ENCODE data around the gene SNX18. TPM values are rescaled to one million over a fixed set of nuclear protein-coding genes. Genes with fewer than 3 reads are reported as not detected.

The SNX18 gene
- total RNA-seq, 1 donor from 2014 or later: 22.3 TPM

- Mint-ChIP-seq H3K27ac (ENCODE audit: unreplicated experiment) (no peak overlapping the region), H3K4me3 (ENCODE audit: unreplicated experiment) (peak overlapping the region; percentile 89), H3K27me3 (ENCODE audit: unreplicated experiment) (peaks cover 2% of the 10 kb centered on the region), H3K4me1 (ENCODE audit: unreplicated experiment) (peaks cover 24% of the 10 kb centered on the region), H3K36me3 (ENCODE audit: low read depth, unreplicated experiment) (peaks cover 5% of the 10 kb centered on the region), H3K9me3 (ENCODE audit: unreplicated experiment) (no peaks in the 10 kb centered on the region)
- TF ChIP-seq CTCF (IDR thresholded peaks at IDR 0.05; ENCODE audit: unreplicated experiment): no peak
- DNase-seq (ENCODE audit: low spot score): no peak
Measured at GRCh38 chr5:54518818-54519508, 1.4 kb downstream of the SNX18 start.

GRCh38 chr5:54519509-54519876, 1.9 kb downstream of the SNX18 start:
- peaks cover 24% of the 10 kb centered on the region for H3K4me1 Mint-ChIP-seq (ENCODE audit: unreplicated experiment)
- no peak overlapping the region for H3K27ac Mint-ChIP-seq (ENCODE audit: unreplicated experiment)
- no peaks in the 10 kb centered on the region for H3K9me3 Mint-ChIP-seq (ENCODE audit: unreplicated experiment)
- peaks cover 5% of the 10 kb centered on the region for H3K36me3 Mint-ChIP-seq (ENCODE audit: low read depth, unreplicated experiment)
- TF ChIP-seq CTCF (IDR thresholded peaks at IDR 0.05; ENCODE audit: unreplicated experiment): no peak
- peaks cover 2% of the 10 kb centered on the region for H3K27me3 Mint-ChIP-seq (ENCODE audit: unreplicated experiment)
- no peak for DNase-seq (ENCODE audit: low spot score)
- H3K4me3 Mint-ChIP-seq (ENCODE audit: unreplicated experiment): peak overlapping the region; percentile 89

- DNase-seq (ENCODE audit: low spot score): no peak
- H3K4me1 Mint-ChIP-seq (ENCODE audit: unreplicated experiment): peaks cover 24% of the 10 kb centered on the region
- no peaks in the 10 kb centered on the region for H3K9me3 Mint-ChIP-seq (ENCODE audit: unreplicated experiment)
Measured at GRCh38 chr5:54520438-54520846, 2.9 kb downstream of the SNX18 start.

GRCh38 chr5:54520940-54521339, 3.4 kb downstream of the SNX18 start:
- peaks cover 2% of the 10 kb centered on the region for H3K27me3 Mint-ChIP-seq (ENCODE audit: unreplicated experiment)
- H3K4me1 Mint-ChIP-seq (ENCODE audit: unreplicated experiment): peaks cover 24% of the 10 kb centered on the region
- no peak for TF ChIP-seq CTCF (IDR thresholded peaks at IDR 0.05; ENCODE audit: unreplicated experiment)
- peak overlapping the region; percentile 82 for H3K27ac Mint-ChIP-seq (ENCODE audit: unreplicated experiment)
- no peaks in the 10 kb centered on the region for H3K9me3 Mint-ChIP-seq (ENCODE audit: unreplicated experiment)
- peak overlapping the region; percentile 89 for H3K4me3 Mint-ChIP-seq (ENCODE audit: unreplicated experiment)
- no peak for DNase-seq (ENCODE audit: low spot score)
- H3K36me3 Mint-ChIP-seq (ENCODE audit: low read depth, unreplicated experiment): peaks cover 5% of the 10 kb centered on the region

More at GRCh38 chr5:54520438-54520846, 2.9 kb downstream of the SNX18 start:
- Mint-ChIP-seq H3K27ac (ENCODE audit: unreplicated experiment) (peak overlapping the region; percentile 82), H3K36me3 (ENCODE audit: low read depth, unreplicated experiment) (peaks cover 5% of the 10 kb centered on the region), H3K27me3 (ENCODE audit: unreplicated experiment) (peaks cover 2% of the 10 kb centered on the region), H3K4me3 (ENCODE audit: unreplicated experiment) (peak overlapping the region; percentile 89)
- TF ChIP-seq CTCF (IDR thresholded peaks at IDR 0.05; ENCODE audit: unreplicated experiment): no peak

DNA sequence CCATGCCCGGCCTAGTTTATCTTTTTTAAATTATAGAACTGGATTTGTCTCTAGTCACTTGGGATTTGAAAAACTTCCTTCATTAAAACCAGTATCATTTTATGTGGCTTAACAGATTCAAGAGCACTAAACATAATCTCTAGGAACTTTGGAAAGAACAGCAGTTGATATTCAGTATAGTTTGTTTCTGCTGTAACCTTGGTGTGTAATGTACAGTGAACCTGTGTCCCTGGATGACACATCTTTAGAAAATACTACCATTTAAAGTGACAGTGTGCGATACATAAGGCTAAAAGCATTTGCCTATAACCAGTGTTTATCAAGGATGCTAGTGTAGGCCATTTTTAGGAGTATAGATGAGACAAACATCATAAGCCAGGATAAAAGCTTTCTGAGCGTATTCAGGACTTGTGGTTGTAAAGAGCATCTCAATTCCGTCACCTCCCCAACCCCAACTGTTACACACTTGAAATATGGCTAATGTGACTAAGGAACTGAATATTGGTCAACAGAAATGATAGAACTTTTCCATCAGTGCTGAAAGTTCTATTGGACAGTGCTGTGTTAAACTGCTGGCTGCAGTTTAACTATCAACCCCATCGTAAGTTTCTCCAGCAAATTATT, 4.4 kb downstream of the SNX18 start:
- H3K27ac Mint-ChIP-seq (ENCODE audit: unreplicated experiment): no peak overlapping the region
- no peak overlapping the region for H3K4me3 Mint-ChIP-seq (ENCODE audit: unreplicated experiment)
- no peak for DNase-seq (ENCODE audit: low spot score)
- peaks cover 5% of the 10 kb centered on the region for H3K36me3 Mint-ChIP-seq (ENCODE audit: low read depth, unreplicated experiment)
- H3K9me3 Mint-ChIP-seq (ENCODE audit: unreplicated experiment): no peaks in the 10 kb centered on the region
- TF ChIP-seq CTCF (IDR thresholded peaks at IDR 0.05; ENCODE audit: unreplicated experiment): no peak
- peaks cover 24% of the 10 kb centered on the region for H3K4me1 Mint-ChIP-seq (ENCODE audit: unreplicated experiment)
- H3K27me3 Mint-ChIP-seq (ENCODE audit: unreplicated experiment): peaks cover 2% of the 10 kb centered on the region
